Measurements from ENCODE around the gene RAB32.
A peak's percentile ranks its signal among the peaks of the same experiment; 100 is the strongest.

RAB32 gene

GRCh38 chr6:146595972-146596731, 52.5 kb downstream of the RAB32 start:
- TF ChIP-seq, protein P1, sequence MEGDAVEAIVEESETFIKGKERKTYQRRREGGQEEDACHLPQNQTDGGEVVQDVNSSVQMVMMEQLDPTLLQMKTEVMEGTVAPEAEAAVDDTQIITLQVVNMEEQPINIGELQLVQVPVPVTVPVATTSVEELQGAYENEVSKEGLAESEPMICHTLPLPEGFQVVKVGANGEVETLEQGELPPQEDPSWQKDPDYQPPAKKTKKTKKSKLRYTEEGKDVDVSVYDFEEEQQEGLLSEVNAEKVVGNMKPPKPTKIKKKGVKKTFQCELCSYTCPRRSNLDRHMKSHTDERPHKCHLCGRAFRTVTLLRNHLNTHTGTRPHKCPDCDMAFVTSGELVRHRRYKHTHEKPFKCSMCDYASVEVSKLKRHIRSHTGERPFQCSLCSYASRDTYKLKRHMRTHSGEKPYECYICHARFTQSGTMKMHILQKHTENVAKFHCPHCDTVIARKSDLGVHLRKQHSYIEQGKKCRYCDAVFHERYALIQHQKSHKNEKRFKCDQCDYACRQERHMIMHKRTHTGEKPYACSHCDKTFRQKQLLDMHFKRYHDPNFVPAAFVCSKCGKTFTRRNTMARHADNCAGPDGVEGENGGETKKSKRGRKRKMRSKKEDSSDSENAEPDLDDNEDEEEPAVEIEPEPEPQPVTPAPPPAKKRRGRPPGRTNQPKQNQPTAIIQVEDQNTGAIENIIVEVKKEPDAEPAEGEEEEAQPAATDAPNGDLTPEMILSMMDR (conservative IDR thresholded peaks at IDR 0.05; ENCODE audit: low read depth, low read length): no peak
- H3K4me3 ChIP-seq (ENCODE audit: low read length): no peak overlapping the region
- DNase-seq (ENCODE audit: low read depth): no peak

DNA sequence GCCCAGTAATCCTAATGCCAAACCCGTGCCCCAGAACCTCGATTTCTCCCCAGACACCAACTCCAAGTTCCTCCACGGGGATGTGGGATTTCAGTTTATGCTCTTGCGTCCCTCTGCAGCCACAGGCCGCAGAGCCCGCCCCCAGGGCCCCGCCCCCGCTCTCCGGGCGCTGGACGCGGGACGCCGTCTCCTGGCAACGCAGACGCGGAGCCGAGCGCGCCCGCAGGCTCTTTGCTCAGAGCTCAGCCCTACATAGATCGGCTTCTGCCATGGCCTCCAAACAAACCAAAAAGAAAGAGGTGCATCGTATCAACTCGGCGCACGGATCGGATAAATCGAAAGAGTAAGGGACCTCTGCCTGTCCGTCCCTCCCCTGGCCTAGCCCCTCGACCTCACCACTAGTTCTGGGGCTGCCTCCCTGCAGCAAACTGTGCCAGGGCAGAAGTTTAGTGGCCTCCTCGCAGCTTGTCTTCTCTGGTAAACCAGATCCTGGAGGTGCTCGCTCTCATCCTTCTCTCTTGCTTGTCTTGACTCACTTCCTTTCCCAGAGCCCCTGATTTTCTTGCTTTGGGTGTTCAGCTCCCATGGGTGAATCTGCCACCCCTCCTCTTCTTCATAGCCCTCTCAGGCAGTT, 55.3 kb downstream of the RAB32 start, which contains the start of gene ADGB:
Gene ADGB (plus strand): TSS at position 201 of the 634 bp plus-strand sequence. CDS start 69 bp downstream, at position 270.
- H3K4me3 ChIP-seq (ENCODE audit: low read length): peak within 1 kb of the TSS; percentile 60
- TF ChIP-seq, protein P1 (conservative IDR thresholded peaks at IDR 0.05; ENCODE audit: low read depth, low read length): no peak
- no peak for DNase-seq (ENCODE audit: low read depth)

- no peak for DNase-seq (ENCODE audit: low read depth)
- no peak overlapping the region for H3K4me3 ChIP-seq (ENCODE audit: low read length)
- TF ChIP-seq, protein P1 (conservative IDR thresholded peaks at IDR 0.05; ENCODE audit: low read depth, low read length): no peak
Observed at GRCh38 chr6:146601352-146601751, 57.7 kb downstream of the RAB32 start.

DNA sequence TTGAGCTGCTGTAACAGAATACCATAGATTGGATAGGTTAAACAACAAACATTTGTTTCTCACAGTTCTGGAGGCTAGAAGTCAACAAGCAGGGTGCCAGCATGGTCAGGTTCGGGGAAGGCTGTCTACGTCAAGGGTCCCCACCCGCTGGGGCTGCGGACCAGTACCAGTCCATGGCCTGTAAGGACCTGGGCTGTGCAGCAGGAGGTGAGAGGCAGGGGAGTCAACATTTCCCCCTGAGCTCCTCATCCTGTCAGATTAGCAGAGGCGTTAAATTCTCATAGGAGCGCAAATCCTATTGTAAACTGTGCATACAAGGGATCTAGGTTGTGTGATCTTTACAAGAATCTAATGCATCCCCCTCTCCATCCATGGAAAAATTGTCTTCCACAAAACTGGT, 58.9 kb downstream of the RAB32 start:
- DNase-seq (ENCODE audit: low read depth): no peak
- TF ChIP-seq, protein P1 (conservative IDR thresholded peaks at IDR 0.05; ENCODE audit: low read depth, low read length): no peak
- no peak overlapping the region for H3K4me3 ChIP-seq (ENCODE audit: low read length)
